Activated CD8-positive, alpha-beta memory T cell treated with anti-CD3 and anti-CD28 coated beads, Interleukin-2, amount 50 U/mL, for 4 hours (primary cell): ENCODE measurements around the gene OR51D1.

Source experiments
- DNase-seq: peaks from one replicate; pipeline ENCODE4 v3.0.0-alpha.2; 2020

Gene OR51D1

GRCh38 chr11:4647766-4648165 lies 10.5 kb downstream of the OR51D1 start:
- no peak for DNase-seq

GRCh38 chr11:4654635-4655369 lies 17.5 kb downstream of the OR51D1 start:
- no peak for DNase-seq

GRCh38 chr11:4658629-4659445 lies 21.6 kb downstream of the OR51D1 start:
- no peak for DNase-seq

- no peak for DNase-seq
These were observed 25.6 kb downstream of the OR51D1 start for GRCh38 chr11:4662876-4663275.

GRCh38 chr11:4664183-4664582 lies 26.9 kb downstream of the OR51D1 start:
- no peak for DNase-seq

- DNase-seq, result no peak
These were observed 27.5 kb downstream of the OR51D1 start for GRCh38 chr11:4664786-4665185.

- DNase-seq, result no peak
These were observed 28.1 kb downstream of the OR51D1 start for GRCh38 chr11:4665424-4665823.

- DNase-seq, result no peak
These were observed 34.5 kb downstream of the OR51D1 start for GRCh38 chr11:4671741-4672140.

- DNase-seq, result no peak
These were observed 35.2 kb downstream of the OR51D1 start for GRCh38 chr11:4672470-4672869.

GRCh38 chr11:4673781-4674180 lies 36.5 kb downstream of the OR51D1 start:
- no peak for DNase-seq

GRCh38 chr11:4677948-4678347 lies 40.7 kb downstream of the OR51D1 start:
- no peak for DNase-seq

- no peak for DNase-seq
These were observed 43.1 kb downstream of the OR51D1 start for GRCh38 chr11:4680341-4680740.

GRCh38 chr11:4682623-4683419 lies 45.5 kb downstream of the OR51D1 start:
- no peak for DNase-seq

GRCh38 chr11:4684631-4685285 lies 47.5 kb downstream of the OR51D1 start:
- DNase-seq, result no peak
